H1 (cell line): ENCODE results near the gene RBFA. TPM values are rescaled to one million over a fixed set of nuclear protein-coding genes. Genes with fewer than 3 reads are reported as not detected.

Experiments
- CTCF ChIA-PET: fragments of 300-600 bp; sonication (Branson Sonifier 250); formaldehyde crosslinking; loops from one replicate; lab custom pipeline; 2021; ENCODE audit not compliant: partially characterized antibody; lab: Charles Lee
- POLR2A ChIA-PET: fragments of 300-600 bp; sonication (Branson Sonifier 250); formaldehyde crosslinking; loops from one replicate; lab custom pipeline; 2021; ENCODE audit warnings: inconsistent platforms; ENCODE audit not compliant: partially characterized antibody; lab: Charles Lee
- DNase-seq, 2 experiments: peaks; one replicate each; pipeline versions ENCODE4 v3.0.0 to v3.0.0-alpha.2; 2010 to 2022; ENCODE audit warnings: low spot score in 2 of 2, low read depth in 1 of 2, mixed read lengths in 1 of 2
- FAIRE-seq: peaks from 2 replicates; lab custom pipeline; 2011; peaks lifted over from hg19 to GRCh38; lab: Jason Lieb, UNC
- H2AFZ ChIP-seq: 2 replicates; pipeline ENCODE4 v1.8.1; 2012; ENCODE audit warnings: low read length, inconsistent platforms
- H2AK5ac ChIP-seq: 2 replicates; pipeline ENCODE4 v1.6.1; 2013; ENCODE audit warnings: low read depth, low read length
- H2BK120ac ChIP-seq: replicated peaks from 2 replicates; pipeline ENCODE3; 2013; ENCODE audit warnings: low read depth, low read length, inconsistent platforms
- H2BK12ac ChIP-seq: 2 replicates; pipeline ENCODE4 v1.6.1; 2013; ENCODE audit warnings: low read depth, low read length
- H2BK15ac ChIP-seq: 2 replicates; pipeline ENCODE4 v1.6.1; 2013; ENCODE audit warnings: low read length
- H2BK20ac ChIP-seq: 2 replicates; pipeline ENCODE4 v1.6.1; 2013; ENCODE audit warnings: low read length
- H2BK5ac ChIP-seq: 2 replicates; pipeline ENCODE4 v1.6.1; 2013; ENCODE audit warnings: low read depth, low read length
- H3K14ac ChIP-seq: 2 replicates; pipeline ENCODE4 v1.6.1; 2013; ENCODE audit warnings: inconsistent platforms; ENCODE audit not compliant: insufficient read length
- H3K18ac ChIP-seq: 2 replicates; pipeline ENCODE4 v1.6.1; 2013; ENCODE audit warnings: low read length; ENCODE audit errors: extremely low read depth
- H3K23ac ChIP-seq: 2 replicates; pipeline ENCODE4 v1.6.1; 2013; ENCODE audit warnings: inconsistent platforms; ENCODE audit not compliant: insufficient read length
- H3K23me2 ChIP-seq: 2 replicates; pipeline ENCODE4 v1.6.1; 2013; ENCODE audit warnings: low read depth, low read length
- H3K27ac ChIP-seq: 2 replicates; pipeline ENCODE4 v1.6.1; 2011; ENCODE audit warnings: low read depth, low read length, inconsistent platforms
- H3K27me3 ChIP-seq, 4 experiments: replicated peaks in 1 of 4; 1 replicate in 1 of 4; 2 replicates in 3 of 4; pipeline versions ENCODE4 v1.6.1 to v1.8.1; 2011 to 2013; ENCODE audit warnings: low read length in 3 of 4, mild to moderate bottlenecking in 3 of 4, inconsistent platforms in 2 of 4, mixed read lengths in 2 of 4, moderate library complexity in 1 of 4; ENCODE audit not compliant: control insufficient read depth in 3 of 4, insufficient read depth in 3 of 4; ENCODE audit errors: extremely low read depth in 1 of 4
- H3K36me3 ChIP-seq, 4 experiments: 2 replicates each; pipeline versions ENCODE4 v1.6.1 to v1.8.1; 2011 to 2013; ENCODE audit warnings: mild to moderate bottlenecking in 4 of 4, low read length in 3 of 4, moderate library complexity in 2 of 4, control low read depth in 1 of 4, inconsistent platforms in 1 of 4; ENCODE audit not compliant: insufficient read depth in 4 of 4, control insufficient read depth in 2 of 4
- H3K4ac ChIP-seq: replicated peaks from 2 replicates; pipeline ENCODE3; 2013; ENCODE audit warnings: low read length, low read depth, mixed read lengths, inconsistent platforms; ENCODE audit not compliant: insufficient read length
- H3K4me1 ChIP-seq, 4 experiments: replicated peaks in 1 of 4; 1 replicate in 1 of 4; 2 replicates in 3 of 4; pipeline versions ENCODE4 v1.6.1 to v1.8.1; 2011 to 2013; ENCODE audit warnings: low read length in 3 of 4, inconsistent platforms in 2 of 4, mixed read lengths in 1 of 4; ENCODE audit not compliant: insufficient read depth in 4 of 4, control insufficient read depth in 3 of 4
- H3K4me2 ChIP-seq, 2 experiments: 2 replicates each; pipeline versions ENCODE4 v1.6.1 to v1.8.1; 2011 to 2013; ENCODE audit warnings: low read depth in 2 of 2, low read length in 2 of 2, control low read depth in 1 of 2, inconsistent platforms in 1 of 2, mild to moderate bottlenecking in 1 of 2; ENCODE audit not compliant: insufficient read depth in 1 of 2
- H3K4me3 ChIP-seq, 4 experiments: fragments of 200-600, 300-600 bp in 1 of 4; sonication (generic), shearing (Covaris generic), sonication (Bioruptor Twin) in 1 of 4; 2 replicates each; pipeline versions ENCODE4 v1.5.1 to v1.8.1; 2011 to 2016; ENCODE audit warnings: low read length in 4 of 4, low read depth in 3 of 4, control low read depth in 2 of 4, inconsistent platforms in 2 of 4, mild to moderate bottlenecking in 2 of 4, mixed read lengths in 1 of 4, moderate library complexity in 1 of 4; ENCODE audit not compliant: insufficient read depth in 2 of 4; ENCODE audit errors: extremely low read depth in 1 of 4
- H3K56ac ChIP-seq: replicated peaks from 2 replicates; pipeline ENCODE3; 2013; ENCODE audit warnings: low read depth, mild to moderate bottlenecking, mixed read lengths, low read length, inconsistent platforms; ENCODE audit not compliant: insufficient read length
- H3K79me1 ChIP-seq: 2 replicates; pipeline ENCODE4 v1.6.1; 2013; ENCODE audit warnings: low read depth, low read length, control low read depth
- H3K79me2 ChIP-seq, 2 experiments: 2 replicates each; pipeline versions ENCODE4 v1.6.1 to v1.8.1; 2012 to 2013; ENCODE audit warnings: low read length in 2 of 2, mild to moderate bottlenecking in 2 of 2, inconsistent platforms in 1 of 2; ENCODE audit not compliant: insufficient read depth in 2 of 2, control insufficient read depth in 1 of 2
- H3K9ac ChIP-seq, 4 experiments: replicated peaks in 1 of 4; 1 replicate in 1 of 4; 2 replicates in 3 of 4; pipeline versions ENCODE4 v1.6.1 to v1.8.1; 2011 to 2013; ENCODE audit warnings: low read depth in 3 of 4, low read length in 3 of 4, control low read depth in 2 of 4, mild to moderate bottlenecking in 2 of 4, moderate library complexity in 2 of 4, inconsistent platforms in 1 of 4; ENCODE audit errors: extremely low read depth in 1 of 4
- H3K9me3 ChIP-seq, 2 experiments: 2 replicates each; pipeline versions ENCODE4 v1.6.1 to v1.8.1; 2012 to 2013; ENCODE audit warnings: mild to moderate bottlenecking in 2 of 2, moderate library complexity in 2 of 2, control low read depth in 1 of 2, inconsistent platforms in 1 of 2, low read depth in 1 of 2, low read length in 1 of 2, mixed read lengths in 1 of 2; ENCODE audit not compliant: insufficient read depth in 2 of 2
- H4K20me1 ChIP-seq, 2 experiments: replicated peaks in 1 of 2; 2 replicates each; pipeline versions ENCODE3 to v1.8.1; 2011 to 2013; ENCODE audit warnings: inconsistent platforms in 2 of 2, low read length in 2 of 2, mild to moderate bottlenecking in 1 of 2; ENCODE audit not compliant: insufficient read depth in 2 of 2, control insufficient read depth in 1 of 2
- H4K5ac ChIP-seq: 2 replicates; pipeline ENCODE4 v1.6.1; 2013; ENCODE audit warnings: low read length, low read depth, mixed read lengths, inconsistent platforms; ENCODE audit not compliant: insufficient read length
- H4K8ac ChIP-seq: 2 replicates; pipeline ENCODE4 v1.8.0; 2013; ENCODE audit warnings: mild to moderate bottlenecking, moderate library complexity, low read length, inconsistent platforms; ENCODE audit not compliant: insufficient read depth; ENCODE audit errors: extremely low read depth
- H4K91ac ChIP-seq: replicated peaks from 2 replicates; pipeline ENCODE3; 2013; ENCODE audit warnings: low read length, mixed read lengths, inconsistent platforms; ENCODE audit not compliant: insufficient read length
- BACH1 ChIP-seq: IDR thresholded peaks from 2 replicates; pipeline ENCODE4 v1.6.1; 2012; ENCODE audit warnings: low read length, improper control_type of control experiment
- CBX5 ChIP-seq: fragments of 300-800, 300-1000 bp; sonication (generic); IDR thresholded peaks from 2 replicates; pipeline ENCODE4 v1.7.1; 2016; ENCODE audit warnings: antibody characterized with exemption, low read length, low read depth
- E2F6 ChIP-seq: IDR thresholded peaks from 2 replicates; pipeline ENCODE4 v1.6.1; 2012; ENCODE audit warnings: inconsistent platforms
- EGR1 ChIP-seq: IDR thresholded peaks from 2 replicates; pipeline ENCODE4 v1.6.1; 2011; ENCODE audit warnings: low read depth, low read length, borderline replicate concordance
- EP300 ChIP-seq, 2 experiments: IDR thresholded peaks; 1 replicate in 1 of 2; 2 replicates in 1 of 2; pipeline ENCODE4 v1.6.1; 2011 to 2012; ENCODE audit warnings: low read depth in 2 of 2, low read length in 2 of 2, mild to moderate bottlenecking in 2 of 2, borderline replicate concordance in 1 of 2, inconsistent platforms in 1 of 2, moderate library complexity in 1 of 2
- JUND ChIP-seq: IDR thresholded peaks from 2 replicates; pipeline ENCODE4 v1.6.1; 2011; ENCODE audit warnings: mild to moderate bottlenecking, improper control_type of control experiment, low read length
- MAX ChIP-seq: IDR thresholded peaks from 2 replicates; pipeline ENCODE4 v1.6.1; 2012; ENCODE audit warnings: inconsistent platforms
- NRF1 ChIP-seq: IDR thresholded peaks from 2 replicates; pipeline ENCODE4 v1.6.1; 2011; ENCODE audit warnings: mild to moderate bottlenecking, low read depth, low read length, improper control_type of control experiment
- SIX5 ChIP-seq: IDR thresholded peaks from 2 replicates; pipeline ENCODE4 v1.6.1; 2011; ENCODE audit warnings: mild to moderate bottlenecking, low read depth, low read length
- SP1 ChIP-seq: IDR thresholded peaks from 2 replicates; pipeline ENCODE4 v1.6.1; 2011; ENCODE audit warnings: low read depth, low read length
- SP4 ChIP-seq: IDR thresholded peaks from 2 replicates; pipeline ENCODE4 v1.6.1; 2012; ENCODE audit warnings: low read length, inconsistent platforms
- TEAD4 ChIP-seq: IDR thresholded peaks from 2 replicates; pipeline ENCODE4 v1.6.1; 2012; ENCODE audit warnings: low read depth, low read length, inconsistent platforms, mixed read lengths
- ZNF274 ChIP-seq: IDR thresholded peaks from 2 replicates; pipeline ENCODE4 v1.7.0; 2012; ENCODE audit warnings: low read length, borderline replicate concordance; ENCODE audit errors: extremely low read depth
- WGBS, 2 experiments: shearing (Covaris generic) in 1 of 2; methylation state at CpG; one replicate each; pipeline versions ENCODE4 v1.1.6 to v1.1.7; 2013 to 2015; ENCODE audit warnings: low lambda C conversion rate in 2 of 2, mixed read lengths in 2 of 2, inconsistent platforms in 1 of 2, low coverage in 1 of 2, missing lambda C conversion rate in 1 of 2; ENCODE audit not compliant: insufficient replicate concordance in 2 of 2, insufficient coverage in 1 of 2, insufficient read length in 1 of 2; ENCODE audit errors: extremely low coverage in 1 of 2, missing lambda C conversion rate in 1 of 2; 5-methylcytosine and 5-hydroxymethylcytosine counted together
- polyA plus RNA-seq, 7 experiments: library from polyadenylated mRNA; depleted of rRNA in 3 of 7; stranded (reverse) in 5 of 7; unstranded in 2 of 7; fragments of >200 nt in 5 of 7; fragments of 200-250 nt in 2 of 7; gene quantifications; 1 replicate in 5 of 7; 2 replicates in 1 of 7; 4 replicates in 1 of 7; pipeline versions ENCODE4 v1.2.1 to v1.2.3, GENCODE V29; 2011 to 2013; ENCODE audit warnings: missing spikeins in 2 of 7, mixed read lengths in 2 of 7
- total RNA-seq: library from RNA; stranded (reverse); fragmentation: NEBNext Ultra II Directional; extraction: Animal tissue kit (Norgen Biotek cat#: 25700); gene quantifications from 2 replicates; pipeline ENCODE4 v1.2.1, GENCODE V29; 2021

RBFA gene
- total and polyA plus RNA-seq, 2 of the 8 experiments (the other 6 are each of a cell fraction or from before 2014, with no cell fraction given): 19.2 to 29.5 TPM

GRCh38 chr18:80068571-80069272, 34.5 kb downstream of the RBFA start:
- Histone ChIP-seq H3K27me3 (0 out of 7 replicates have a peak, but pooled peaks cover 0 to 4% (median 0%) of the 10 kb centered on the region in 4 experiments), H3K18ac (no peak overlapping the region), H3K4me3 (no peak overlapping the region), H3K79me1 (no peaks in the 10 kb centered on the region), H2BK15ac (no peak overlapping the region), H3K4me1 (no peaks in the 10 kb centered on the region), H3K36me3 (no peaks in the 10 kb centered on the region), H2AK5ac (no peak overlapping the region), H3K23me2 (no peaks in the 10 kb centered on the region), H4K91ac (no peak overlapping the region), H2BK12ac (no peak overlapping the region), H4K5ac (no peak overlapping the region), H3K27ac (no peak overlapping the region), H3K14ac (no peak overlapping the region), H3K23ac (no peak overlapping the region), H2BK120ac (no peak overlapping the region), H3K4me2 (no peak overlapping the region), H2BK20ac (peak overlapping the region; percentile 18; the same call in 1 of the 2 replicates), H4K20me1 (no peaks in the 10 kb centered on the region), H2BK5ac (no peak overlapping the region), H3K4ac (no peak overlapping the region), H3K9me3 (peaks cover 2 to 13% of the 10 kb centered on the region in 2 experiments; a peak in 1 of 4 replicates), H4K8ac (no peak overlapping the region; the same call in 1 of the 2 replicates), H3K9ac (no peak overlapping the region), H2AFZ (no peak overlapping the region), H3K79me2 (no peaks in the 10 kb centered on the region), H3K56ac (no peak overlapping the region)
- FAIRE-seq (no peak), DNase-seq (peak in 1 of 2 experiments; percentile 26)
- ChIA-PET POLR2A (no interaction called here), CTCF (no interaction called here)
- 82% methylated on average over 10 of the region's 10 CpGs; no CpG with 5 or more reads in 1 of the 2 experiments for WGBS, 2 experiments
- TF ChIP-seq ZNF274 (no peak), E2F6 (no peak), BACH1 (no peak), SP4 (no peak), CBX5 (no peak), EP300 (IDR thresholded peaks at IDR 0.05; ENCODE audit: borderline replicate concordance in 1 of 2, low read depth in 2 of 2, low read length in 2 of 2) (no peak), EGR1 (no peak), NRF1 (no peak), SP1 (no peak), JUND (no peak), TEAD4 (no peak), SIX5 (no peak), MAX (no peak)
